ENCODE results near the gene FXYD5. TPM values are rescaled to one million over a fixed set of nuclear protein-coding genes. Genes with fewer than 3 reads are reported as not detected.

The FXYD5 gene
- total RNA-seq, 1 donor from 2014 or later = 12.4 TPM

DNA sequence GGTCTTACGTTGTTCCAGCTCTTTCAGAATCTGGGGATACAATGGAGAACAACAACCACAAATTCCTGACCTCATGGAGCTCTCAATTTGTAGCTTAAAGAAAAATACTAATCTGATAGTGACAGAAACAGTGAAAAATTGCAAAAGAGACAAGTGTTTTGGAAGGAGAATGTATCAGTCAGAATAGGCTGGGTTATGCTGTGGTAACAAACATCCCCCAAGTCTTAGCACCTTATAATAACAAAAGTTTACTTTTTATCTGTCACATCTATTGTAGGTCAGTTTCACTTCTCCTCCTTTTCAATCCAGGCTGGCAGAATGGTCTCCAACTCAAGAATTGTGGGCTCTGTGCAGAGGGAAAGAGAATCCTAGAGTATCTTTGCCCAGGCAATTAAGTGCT, 64.5 kb downstream of the FXYD5 start:
- no peak for FAIRE-seq
- H3K27me3 ChIP-seq (ENCODE audit: control insufficient read depth, insufficient read depth, low read length) = no peaks in the 10 kb centered on the region

More for the DNA sequence above, 64.5 kb downstream of the FXYD5 start:
- H3K36me3 ChIP-seq (ENCODE audit: control insufficient read depth, insufficient read depth, low read length) = no peaks in the 10 kb centered on the region
- TF ChIP-seq, protein P1, sequence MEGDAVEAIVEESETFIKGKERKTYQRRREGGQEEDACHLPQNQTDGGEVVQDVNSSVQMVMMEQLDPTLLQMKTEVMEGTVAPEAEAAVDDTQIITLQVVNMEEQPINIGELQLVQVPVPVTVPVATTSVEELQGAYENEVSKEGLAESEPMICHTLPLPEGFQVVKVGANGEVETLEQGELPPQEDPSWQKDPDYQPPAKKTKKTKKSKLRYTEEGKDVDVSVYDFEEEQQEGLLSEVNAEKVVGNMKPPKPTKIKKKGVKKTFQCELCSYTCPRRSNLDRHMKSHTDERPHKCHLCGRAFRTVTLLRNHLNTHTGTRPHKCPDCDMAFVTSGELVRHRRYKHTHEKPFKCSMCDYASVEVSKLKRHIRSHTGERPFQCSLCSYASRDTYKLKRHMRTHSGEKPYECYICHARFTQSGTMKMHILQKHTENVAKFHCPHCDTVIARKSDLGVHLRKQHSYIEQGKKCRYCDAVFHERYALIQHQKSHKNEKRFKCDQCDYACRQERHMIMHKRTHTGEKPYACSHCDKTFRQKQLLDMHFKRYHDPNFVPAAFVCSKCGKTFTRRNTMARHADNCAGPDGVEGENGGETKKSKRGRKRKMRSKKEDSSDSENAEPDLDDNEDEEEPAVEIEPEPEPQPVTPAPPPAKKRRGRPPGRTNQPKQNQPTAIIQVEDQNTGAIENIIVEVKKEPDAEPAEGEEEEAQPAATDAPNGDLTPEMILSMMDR (IDR thresholded peaks at IDR 0.05; ENCODE audit: insufficient read depth, low read length, severe bottlenecking) = no peak
- H3K4me3 ChIP-seq (ENCODE audit: low read depth, low read length) = no peak overlapping the region
- no peak for DNase-seq (ENCODE audit: low read depth)

Other genes starting within 250 kb of the FXYD5 start
- 1.5 and 3.7 TPM in 2 replicates for gene ZNF30, start 227.8 kb upstream of the FXYD5 start, total RNA-seq
- gene ZNF792, start 190.5 kb upstream of the FXYD5 start, total RNA-seq = 1.2 and 1.8 TPM in 2 replicates
- gene GRAMD1A, start 154.4 kb upstream of the FXYD5 start, total RNA-seq = 6.3 and 7.9 TPM in 2 replicates
- gene SCN1B, start 124.3 kb upstream of the FXYD5 start, total RNA-seq = 0.13 and 0.26 TPM in 2 replicates
- gene HPN, start 113.0 kb upstream of the FXYD5 start, total RNA-seq = not detected in 2 replicates
- gene FXYD3, start 38.9 kb upstream of the FXYD5 start, total RNA-seq = 309 and 548 TPM in 2 replicates
- not detected in 2 replicates for gene LGI4, start 19.7 kb upstream of the FXYD5 start, total RNA-seq
- gene FXYD1, start 15.9 kb upstream of the FXYD5 start, total RNA-seq = not detected in 2 replicates
- gene FXYD7, start 11.5 kb upstream of the FXYD5 start, total RNA-seq = not detected in 2 replicates
- not detected in 2 replicates for gene FAM187B, start 74.0 kb downstream of the FXYD5 start, total RNA-seq
- gene LSR, start 94.3 kb downstream of the FXYD5 start, total RNA-seq = 11.3 and 27.0 TPM in 2 replicates
- 60.8 and 67.3 TPM in 2 replicates for gene USF2, start 114.2 kb downstream of the FXYD5 start, total RNA-seq
- not detected in 2 replicates for gene HAMP, start 127.8 kb downstream of the FXYD5 start, total RNA-seq
- gene MAG, start 137.4 kb downstream of the FXYD5 start, total RNA-seq = not detected in 2 replicates
- gene CD22, start 174.5 kb downstream of the FXYD5 start, total RNA-seq = 0.53 TPM in 1 of 2 replicates, not detected in the other
- gene FFAR1, start 193.2 kb downstream of the FXYD5 start, total RNA-seq = not detected in 2 replicates
- not detected in 2 replicates for gene FFAR3, start 203.7 kb downstream of the FXYD5 start, total RNA-seq
- not detected in 2 replicates for gene GPR42, start 216.3 kb downstream of the FXYD5 start, total RNA-seq

Data from bronchial epithelial cell (primary cell).